ENCODE results near the gene LTBP4.

DNA sequence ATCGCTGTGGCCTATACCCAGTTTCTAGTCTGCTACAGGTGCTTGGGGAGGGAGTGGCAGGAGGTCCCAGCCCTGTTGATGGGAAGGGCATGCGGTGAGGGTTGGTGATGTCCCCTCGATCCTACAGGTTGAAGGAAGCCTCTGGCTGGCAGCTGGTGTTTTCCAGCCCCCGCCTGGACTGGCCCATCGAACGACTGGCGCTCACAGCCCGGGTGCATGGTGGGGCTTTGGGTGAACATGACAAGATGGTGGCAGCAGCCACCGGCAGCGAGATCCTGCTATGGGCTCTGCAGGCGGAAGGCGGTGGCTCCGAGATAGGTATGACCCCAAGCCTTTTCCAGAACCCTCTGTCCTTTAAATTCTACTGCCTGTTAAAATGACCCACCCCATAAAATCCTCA, 20.6 kb upstream of the LTBP4 start:
- TF ChIP-seq POLR2AphosphoS5 (IDR thresholded peaks at IDR 0.05; ENCODE audit: low read depth), result no peak
- TF ChIP-seq, protein P1, sequence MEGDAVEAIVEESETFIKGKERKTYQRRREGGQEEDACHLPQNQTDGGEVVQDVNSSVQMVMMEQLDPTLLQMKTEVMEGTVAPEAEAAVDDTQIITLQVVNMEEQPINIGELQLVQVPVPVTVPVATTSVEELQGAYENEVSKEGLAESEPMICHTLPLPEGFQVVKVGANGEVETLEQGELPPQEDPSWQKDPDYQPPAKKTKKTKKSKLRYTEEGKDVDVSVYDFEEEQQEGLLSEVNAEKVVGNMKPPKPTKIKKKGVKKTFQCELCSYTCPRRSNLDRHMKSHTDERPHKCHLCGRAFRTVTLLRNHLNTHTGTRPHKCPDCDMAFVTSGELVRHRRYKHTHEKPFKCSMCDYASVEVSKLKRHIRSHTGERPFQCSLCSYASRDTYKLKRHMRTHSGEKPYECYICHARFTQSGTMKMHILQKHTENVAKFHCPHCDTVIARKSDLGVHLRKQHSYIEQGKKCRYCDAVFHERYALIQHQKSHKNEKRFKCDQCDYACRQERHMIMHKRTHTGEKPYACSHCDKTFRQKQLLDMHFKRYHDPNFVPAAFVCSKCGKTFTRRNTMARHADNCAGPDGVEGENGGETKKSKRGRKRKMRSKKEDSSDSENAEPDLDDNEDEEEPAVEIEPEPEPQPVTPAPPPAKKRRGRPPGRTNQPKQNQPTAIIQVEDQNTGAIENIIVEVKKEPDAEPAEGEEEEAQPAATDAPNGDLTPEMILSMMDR (IDR thresholded peaks at IDR 0.05; ENCODE audit: insufficient read depth, low read length), result no peak
- no peak for TF ChIP-seq REST (IDR thresholded peaks at IDR 0.05; ENCODE audit: insufficient replicate concordance, low read depth)
- no peak for TF ChIP-seq GABPA (IDR thresholded peaks at IDR 0.05; ENCODE audit: low read depth)
- no peak for TF ChIP-seq SPI1 (IDR thresholded peaks at IDR 0.05; ENCODE audit: borderline replicate concordance, low read depth)

Measured in HL-60 (cell line).